Neural progenitor cell (in vitro differentiated cells): ENCODE data around the gene KCNT1.

ENCODE experiments used
- EZH2 ChIP-seq: fragments of 200-600 bp; sonication (generic); IDR thresholded peaks from 2 replicates; pipeline ENCODE4 v1.6.1; 2017; ENCODE audit warnings: antibody characterized with exemption, mild to moderate bottlenecking, moderate library complexity
- TF ChIP-seq, protein P1 (sequence below): fragments of 200-600 bp; sonication (generic); IDR thresholded peaks from 2 replicates; pipeline ENCODE4 v1.5.1; 2017; ENCODE audit warnings: antibody characterized with exemption, mild to moderate bottlenecking

DNA sequence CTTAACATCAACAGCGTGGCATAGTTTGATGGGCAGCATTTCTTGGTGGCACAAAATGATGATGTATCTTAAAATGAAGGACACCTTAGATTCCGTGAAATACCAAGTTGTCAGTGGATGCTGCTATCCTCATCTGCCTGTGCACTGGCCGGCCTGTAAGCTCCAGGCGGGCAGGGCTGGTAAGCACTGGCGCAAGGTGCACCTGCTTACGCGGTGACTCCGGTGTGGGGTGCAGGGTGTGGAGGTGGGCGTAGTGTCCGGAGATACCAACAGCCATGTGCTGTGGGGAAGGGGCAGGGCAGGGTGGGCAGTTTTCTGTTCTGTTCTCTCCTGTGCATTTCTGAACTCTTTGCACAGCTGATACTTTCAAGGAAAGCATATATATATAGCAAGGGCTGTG, 101.5 kb downstream of the KCNT1 start:
- TF ChIP-seq, protein P1, sequence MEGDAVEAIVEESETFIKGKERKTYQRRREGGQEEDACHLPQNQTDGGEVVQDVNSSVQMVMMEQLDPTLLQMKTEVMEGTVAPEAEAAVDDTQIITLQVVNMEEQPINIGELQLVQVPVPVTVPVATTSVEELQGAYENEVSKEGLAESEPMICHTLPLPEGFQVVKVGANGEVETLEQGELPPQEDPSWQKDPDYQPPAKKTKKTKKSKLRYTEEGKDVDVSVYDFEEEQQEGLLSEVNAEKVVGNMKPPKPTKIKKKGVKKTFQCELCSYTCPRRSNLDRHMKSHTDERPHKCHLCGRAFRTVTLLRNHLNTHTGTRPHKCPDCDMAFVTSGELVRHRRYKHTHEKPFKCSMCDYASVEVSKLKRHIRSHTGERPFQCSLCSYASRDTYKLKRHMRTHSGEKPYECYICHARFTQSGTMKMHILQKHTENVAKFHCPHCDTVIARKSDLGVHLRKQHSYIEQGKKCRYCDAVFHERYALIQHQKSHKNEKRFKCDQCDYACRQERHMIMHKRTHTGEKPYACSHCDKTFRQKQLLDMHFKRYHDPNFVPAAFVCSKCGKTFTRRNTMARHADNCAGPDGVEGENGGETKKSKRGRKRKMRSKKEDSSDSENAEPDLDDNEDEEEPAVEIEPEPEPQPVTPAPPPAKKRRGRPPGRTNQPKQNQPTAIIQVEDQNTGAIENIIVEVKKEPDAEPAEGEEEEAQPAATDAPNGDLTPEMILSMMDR = no peak
- no peak for TF ChIP-seq EZH2
